ENCODE results near the gene TTC17.

The TTC17 gene

GRCh38 chr11:43515090-43515489 lies 156.4 kb downstream of the TTC17 start:
- DNase-seq, result no peak
- TF ChIP-seq GATA1 (IDR thresholded peaks at IDR 0.05; ENCODE audit: low read depth, low read length) (no peak), POLR2A (IDR thresholded peaks at IDR 0.05; ENCODE audit: low read length) (no peak)

- no peak for DNase-seq
- TF ChIP-seq GATA1 (IDR thresholded peaks at IDR 0.05; ENCODE audit: low read depth, low read length), result no peak
- no peak for TF ChIP-seq POLR2A (IDR thresholded peaks at IDR 0.05; ENCODE audit: low read length)
These were observed 157.7 kb downstream of the TTC17 start for GRCh38 chr11:43516316-43516850.

GRCh38 chr11:43517518-43517917 lies 158.8 kb downstream of the TTC17 start:
- no peak for TF ChIP-seq GATA1 (IDR thresholded peaks at IDR 0.05; ENCODE audit: low read depth, low read length)
- no peak for TF ChIP-seq POLR2A (IDR thresholded peaks at IDR 0.05; ENCODE audit: low read length)
- no peak for DNase-seq

GRCh38 chr11:43518408-43519160 lies 159.9 kb downstream of the TTC17 start:
- TF ChIP-seq GATA1 (IDR thresholded peaks at IDR 0.05; ENCODE audit: low read depth, low read length) (no peak), POLR2A (IDR thresholded peaks at IDR 0.05; ENCODE audit: low read length) (no peak)
- no peak for DNase-seq

GRCh38 chr11:43521471-43521870 lies 162.8 kb downstream of the TTC17 start:
- no peak for DNase-seq
- TF ChIP-seq POLR2A (IDR thresholded peaks at IDR 0.05; ENCODE audit: low read length) (no peak), GATA1 (IDR thresholded peaks at IDR 0.05; ENCODE audit: low read depth, low read length) (no peak)

- TF ChIP-seq GATA1 (IDR thresholded peaks at IDR 0.05; ENCODE audit: low read depth, low read length), result no peak
- no peak for TF ChIP-seq POLR2A (IDR thresholded peaks at IDR 0.05; ENCODE audit: low read length)
- no peak for DNase-seq
These were observed 164.9 kb downstream of the TTC17 start for GRCh38 chr11:43523632-43524031.

GRCh38 chr11:43532041-43532440 lies 173.3 kb downstream of the TTC17 start:
- no peak for TF ChIP-seq POLR2A (IDR thresholded peaks at IDR 0.05; ENCODE audit: low read length)
- TF ChIP-seq GATA1 (IDR thresholded peaks at IDR 0.05; ENCODE audit: low read depth, low read length), result no peak
- DNase-seq, result no peak

- TF ChIP-seq GATA1 (IDR thresholded peaks at IDR 0.05; ENCODE audit: low read depth, low read length) (no peak), POLR2A (IDR thresholded peaks at IDR 0.05; ENCODE audit: low read length) (no peak)
- no peak for DNase-seq
These were observed 179.3 kb downstream of the TTC17 start for GRCh38 chr11:43537833-43538615.

- TF ChIP-seq GATA1 (IDR thresholded peaks at IDR 0.05; ENCODE audit: low read depth, low read length) (no peak), POLR2A (IDR thresholded peaks at IDR 0.05; ENCODE audit: low read length) (no peak)
- no peak for DNase-seq
These were observed 183.3 kb downstream of the TTC17 start for GRCh38 chr11:43541993-43542392.

- TF ChIP-seq GATA1 (IDR thresholded peaks at IDR 0.05; ENCODE audit: low read depth, low read length), result no peak
- no peak for TF ChIP-seq POLR2A (IDR thresholded peaks at IDR 0.05; ENCODE audit: low read length)
- DNase-seq, result no peak
These were observed 184.3 kb downstream of the TTC17 start for GRCh38 chr11:43542750-43543712.

All from erythroblast (primary cell).